Measurements from ENCODE around the gene PPEF1. TPM values are rescaled to one million over a fixed set of nuclear protein-coding genes. Genes with fewer than 3 reads are reported as not detected.

The PPEF1 gene
- total RNA-seq, 1 donor from 2014 or later: 0.26 TPM

DNA sequence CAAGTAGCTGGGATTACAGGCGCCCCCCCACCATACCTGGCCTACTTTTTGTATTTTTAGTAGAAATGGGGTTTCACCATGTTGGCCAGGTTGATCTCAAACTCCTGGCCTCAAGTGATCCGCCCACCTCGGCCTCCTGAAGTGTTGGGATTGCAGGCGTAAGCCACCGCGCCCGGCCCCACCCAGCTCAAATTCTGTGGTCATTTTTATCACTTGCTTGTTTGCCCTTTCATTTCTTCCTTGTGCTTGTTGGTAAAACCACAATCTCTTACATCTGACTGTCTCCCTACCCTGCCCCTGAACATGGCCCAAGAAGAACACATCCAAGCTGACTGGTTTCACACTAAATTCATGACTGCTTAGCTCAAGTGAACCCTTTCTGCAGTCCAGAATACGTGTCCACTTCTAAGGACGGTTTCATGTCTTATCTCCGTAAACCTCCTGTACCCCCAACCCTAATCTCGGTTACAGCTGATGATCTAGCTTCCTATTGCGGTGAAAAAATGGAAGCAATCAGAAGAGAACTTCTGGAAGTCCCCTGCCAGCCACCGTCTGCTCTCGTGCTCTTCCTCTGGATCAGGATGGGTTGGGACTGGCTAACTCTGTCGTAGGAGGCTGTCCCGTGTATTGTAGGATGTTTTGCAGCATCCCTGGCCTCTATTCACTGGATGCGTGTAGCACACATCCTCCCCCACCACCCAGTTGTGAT, 30.1 kb upstream of the PPEF1 start:
- Mint-ChIP-seq H3K4me1 (no peaks in the 10 kb centered on the region), H3K9me3 (peaks cover 4% of the 10 kb centered on the region), H3K27me3 (ENCODE audit: low read depth) (peaks cover 4% of the 10 kb centered on the region), H3K36me3 (ENCODE audit: low read depth) (no peaks in the 10 kb centered on the region), H3K4me3 (peak overlapping the region; percentile 28), H3K27ac (ENCODE audit: unreplicated experiment) (no peak overlapping the region)
- DNase-seq (ENCODE audit: low read depth, low spot score): no peak
- TF ChIP-seq, protein P1, sequence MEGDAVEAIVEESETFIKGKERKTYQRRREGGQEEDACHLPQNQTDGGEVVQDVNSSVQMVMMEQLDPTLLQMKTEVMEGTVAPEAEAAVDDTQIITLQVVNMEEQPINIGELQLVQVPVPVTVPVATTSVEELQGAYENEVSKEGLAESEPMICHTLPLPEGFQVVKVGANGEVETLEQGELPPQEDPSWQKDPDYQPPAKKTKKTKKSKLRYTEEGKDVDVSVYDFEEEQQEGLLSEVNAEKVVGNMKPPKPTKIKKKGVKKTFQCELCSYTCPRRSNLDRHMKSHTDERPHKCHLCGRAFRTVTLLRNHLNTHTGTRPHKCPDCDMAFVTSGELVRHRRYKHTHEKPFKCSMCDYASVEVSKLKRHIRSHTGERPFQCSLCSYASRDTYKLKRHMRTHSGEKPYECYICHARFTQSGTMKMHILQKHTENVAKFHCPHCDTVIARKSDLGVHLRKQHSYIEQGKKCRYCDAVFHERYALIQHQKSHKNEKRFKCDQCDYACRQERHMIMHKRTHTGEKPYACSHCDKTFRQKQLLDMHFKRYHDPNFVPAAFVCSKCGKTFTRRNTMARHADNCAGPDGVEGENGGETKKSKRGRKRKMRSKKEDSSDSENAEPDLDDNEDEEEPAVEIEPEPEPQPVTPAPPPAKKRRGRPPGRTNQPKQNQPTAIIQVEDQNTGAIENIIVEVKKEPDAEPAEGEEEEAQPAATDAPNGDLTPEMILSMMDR (conservative IDR thresholded peaks at IDR 0.05): no peak

DNA sequence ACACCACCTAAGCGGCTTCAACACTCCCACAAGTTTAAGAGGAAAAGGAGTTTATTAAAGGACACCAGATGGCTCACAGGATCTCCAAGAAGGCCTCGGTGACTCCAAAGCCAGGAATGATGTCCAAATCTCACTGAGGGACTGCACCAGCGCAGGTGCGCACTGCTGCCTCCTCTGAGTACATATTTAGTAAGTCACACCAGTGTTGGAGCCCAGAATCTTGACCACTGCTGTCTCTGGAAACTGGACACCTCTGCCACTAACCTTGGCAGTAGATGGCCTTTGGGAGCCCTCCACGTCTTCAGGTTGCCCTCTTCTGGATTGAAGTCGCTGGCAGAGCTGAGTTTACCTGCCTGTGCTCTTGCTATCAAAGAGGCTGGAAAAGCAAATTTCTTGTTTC, 25.4 kb upstream of the PPEF1 start:
- Mint-ChIP-seq H3K27me3 (ENCODE audit: low read depth) (no peaks in the 10 kb centered on the region), H3K36me3 (ENCODE audit: low read depth) (no peaks in the 10 kb centered on the region), H3K27ac (ENCODE audit: unreplicated experiment) (no peak overlapping the region), H3K4me3 (no peak overlapping the region), H3K4me1 (no peaks in the 10 kb centered on the region), H3K9me3 (peaks cover 4% of the 10 kb centered on the region)
- no peak for DNase-seq (ENCODE audit: low read depth, low spot score)
- TF ChIP-seq, protein P1 (conservative IDR thresholded peaks at IDR 0.05): no peak

DNA sequence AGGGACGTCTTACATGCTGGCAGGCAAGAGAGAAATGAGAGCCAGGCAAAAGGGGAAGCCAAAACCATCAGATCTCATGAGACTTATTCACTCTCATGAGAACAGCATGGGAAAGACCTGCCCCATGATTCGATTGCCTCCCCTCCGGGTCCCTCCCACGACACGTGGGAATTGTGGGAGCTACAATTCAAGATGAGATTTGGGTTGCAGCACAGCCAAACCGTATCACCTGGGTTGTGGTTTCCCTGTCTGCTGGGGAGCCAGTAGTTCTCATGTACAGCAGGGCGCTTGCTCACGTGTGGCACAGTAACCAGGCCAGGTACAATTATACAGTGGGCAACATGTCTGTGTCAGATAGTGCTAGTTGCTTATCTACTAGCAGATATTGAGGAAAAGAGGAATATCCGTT, 24.5 kb upstream of the PPEF1 start:
- no peaks in the 10 kb centered on the region for H3K4me1 Mint-ChIP-seq
- peaks cover 4% of the 10 kb centered on the region for H3K9me3 Mint-ChIP-seq
- H3K4me3 Mint-ChIP-seq: no peak overlapping the region
- no peak overlapping the region for H3K27ac Mint-ChIP-seq (ENCODE audit: unreplicated experiment)
- no peaks in the 10 kb centered on the region for H3K27me3 Mint-ChIP-seq (ENCODE audit: low read depth)
- H3K36me3 Mint-ChIP-seq (ENCODE audit: low read depth): no peaks in the 10 kb centered on the region
- TF ChIP-seq, protein P1 (conservative IDR thresholded peaks at IDR 0.05): no peak
- DNase-seq (ENCODE audit: low read depth, low spot score): no peak

DNA sequence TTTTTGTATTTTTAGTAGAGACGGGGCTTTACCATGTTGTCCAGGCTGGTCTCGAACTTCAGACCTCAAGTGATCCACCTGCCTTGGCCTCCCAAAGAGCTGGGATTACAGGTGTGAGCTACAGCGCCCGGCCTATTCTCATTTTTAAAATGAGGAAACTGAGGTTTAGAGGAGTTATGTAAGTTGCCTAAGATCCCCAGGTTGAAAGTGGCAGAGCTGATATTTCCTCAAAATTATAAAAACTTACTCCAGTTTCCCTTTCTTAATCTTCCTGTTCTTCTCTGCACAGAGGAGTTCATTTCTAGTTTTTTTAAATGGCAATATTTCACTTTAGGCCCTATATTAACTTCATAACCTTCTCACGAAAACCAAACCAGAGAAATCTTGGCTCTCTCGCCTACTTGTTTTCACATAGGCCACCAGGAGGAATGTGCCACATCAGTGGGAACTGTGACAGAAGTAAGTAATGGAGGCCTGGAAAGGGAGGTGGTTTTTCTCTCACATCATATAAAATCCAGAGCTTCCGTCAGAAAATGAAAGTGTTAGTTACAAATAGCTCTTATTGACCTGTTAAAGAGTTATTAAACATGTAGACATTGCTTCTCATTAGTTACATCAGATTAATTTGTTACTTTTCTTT, 19.5 kb upstream of the PPEF1 start:
- Mint-ChIP-seq H3K9me3 (no peaks in the 10 kb centered on the region), H3K4me3 (no peak overlapping the region), H3K36me3 (ENCODE audit: low read depth) (no peaks in the 10 kb centered on the region), H3K4me1 (no peaks in the 10 kb centered on the region), H3K27ac (ENCODE audit: unreplicated experiment) (no peak overlapping the region), H3K27me3 (ENCODE audit: low read depth) (peaks cover 7% of the 10 kb centered on the region)
- no peak for DNase-seq (ENCODE audit: low read depth, low spot score)
- TF ChIP-seq, protein P1 (conservative IDR thresholded peaks at IDR 0.05): no peak

DNA sequence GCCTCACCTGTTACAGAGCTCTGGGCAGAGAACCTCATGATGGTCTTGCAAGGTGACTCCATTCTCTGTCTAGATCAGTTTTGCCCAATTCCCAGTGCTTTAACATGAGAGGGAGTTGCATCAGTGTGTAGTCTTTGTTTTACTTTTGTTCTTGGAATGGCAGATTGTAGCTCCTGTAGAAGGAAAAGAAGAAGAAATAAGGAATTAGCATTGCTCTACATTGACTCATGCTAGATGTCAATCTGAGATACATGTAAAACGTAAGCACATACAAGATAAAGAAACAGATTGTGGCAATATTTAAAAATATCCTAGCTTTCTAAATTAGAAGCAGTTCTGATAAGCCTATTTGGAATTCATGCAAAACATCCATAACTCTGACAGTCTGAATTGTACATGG, 16.0 kb upstream of the PPEF1 start:
- no peak for DNase-seq (ENCODE audit: low read depth, low spot score)
- H3K9me3 Mint-ChIP-seq: peaks cover 6% of the 10 kb centered on the region

More for the DNA sequence above, 16.0 kb upstream of the PPEF1 start:
- peaks cover 7% of the 10 kb centered on the region for H3K27me3 Mint-ChIP-seq (ENCODE audit: low read depth)
- H3K4me3 Mint-ChIP-seq: no peak overlapping the region
- TF ChIP-seq, protein P1 (conservative IDR thresholded peaks at IDR 0.05): no peak
- H3K27ac Mint-ChIP-seq (ENCODE audit: unreplicated experiment): no peak overlapping the region
- H3K36me3 Mint-ChIP-seq (ENCODE audit: low read depth): no peaks in the 10 kb centered on the region
- H3K4me1 Mint-ChIP-seq: no peaks in the 10 kb centered on the region

All from neural crest cell (in vitro differentiated cells).